Panc1 (cell line): ENCODE measurements around the gene SPAG4. TPM values are rescaled to one million over a fixed set of nuclear protein-coding genes. Genes with fewer than 3 reads are reported as not detected.

ENCODE experiments used
- ATAC-seq: fragments of 200-7000 bp; cut with Tn5 transposase; 2 replicates; pipeline ENCODE4 v1.9.1; 2020; ENCODE audit warnings: mild to moderate bottlenecking, moderate library complexity
- BruUV-seq: library from RNA; stranded (reverse); fragments of 400-500 nt; replicated peaks from 2 replicates; lab custom pipeline; 2021; lab: Mats Ljungman, UMichigan
- CTCF ChIA-PET: fragments of 300-600 bp; sonication (Branson Sonifier 250); formaldehyde crosslinking; loops from one replicate; lab custom pipeline; 2022; ENCODE audit warnings: antibody characterized with exemption; lab: Charles Lee
- POLR2A ChIA-PET: fragments of 300-600 bp; sonication (Branson Sonifier 250); formaldehyde crosslinking; loops from one replicate; lab custom pipeline; 2022; ENCODE audit warnings: antibody characterized with exemption; lab: Charles Lee
- DNase-seq: peaks from one replicate; pipeline ENCODE4 v3.0.0-alpha.2; 2010; ENCODE audit warnings: low read depth, low spot score
- H3K27ac ChIP-seq: 2 replicates; pipeline ENCODE4 v1.5.1; 2011; ENCODE audit warnings: mild to moderate bottlenecking, low read length, inconsistent platforms
- H3K27me3 ChIP-seq: fragments of 200-500 bp; sonication (Bioruptor generic); 2 replicates; pipeline ENCODE4 v1.6.0; 2014; ENCODE audit warnings: low read length, inconsistent platforms; ENCODE audit not compliant: control insufficient read depth, insufficient read depth
- H3K36me3 ChIP-seq: fragments of 200-500 bp; sonication (Bioruptor generic); 2 replicates; pipeline ENCODE4 v1.5.1; 2014; ENCODE audit warnings: inconsistent platforms, mild to moderate bottlenecking, low read length, moderate library complexity; ENCODE audit not compliant: control insufficient read depth, insufficient read depth
- H3K4me1 ChIP-seq: 2 replicates; pipeline ENCODE4 v1.5.1; 2011; ENCODE audit warnings: inconsistent platforms, mild to moderate bottlenecking, low read length, moderate library complexity; ENCODE audit not compliant: control insufficient read depth, insufficient read depth
- H3K4me3 ChIP-seq, 2 experiments: 2 replicates each; pipeline ENCODE4 v1.5.1; 2011 to 2012; ENCODE audit warnings: low read depth in 2 of 2, low read length in 2 of 2, mild to moderate bottlenecking in 2 of 2, inconsistent platforms in 1 of 2, moderate library complexity in 1 of 2
- H3K9me3 ChIP-seq: fragments of 200-500 bp; sonication (Bioruptor generic); 2 replicates; pipeline ENCODE4 v1.5.1; 2014; ENCODE audit warnings: low read depth, mild to moderate bottlenecking, inconsistent platforms, low read length, moderate library complexity; ENCODE audit not compliant: control insufficient read depth, insufficient read depth
- CTCF ChIP-seq: fragments of 450-650 bp; IDR thresholded peaks from 2 replicates; pipeline ENCODE4 v1.5.1; 2017; ENCODE audit warnings: mild to moderate bottlenecking
- POLR2AphosphoS5 ChIP-seq: IDR thresholded peaks from 2 replicates; pipeline ENCODE4 v1.6.1; 2012; ENCODE audit warnings: mild to moderate bottlenecking, low read depth, low read length, moderate library complexity
- REST ChIP-seq, 2 experiments: IDR thresholded peaks; 2 replicates each; pipeline ENCODE4 v1.6.1; 2011 to 2012; ENCODE audit warnings: low read depth in 2 of 2, control low read depth in 1 of 2, low read length in 1 of 2, mild to moderate bottlenecking in 1 of 2, moderate library complexity in 1 of 2; ENCODE audit not compliant: insufficient read depth in 1 of 2
- SIN3A ChIP-seq: IDR thresholded peaks from 2 replicates; pipeline ENCODE4 v1.6.1; 2012; ENCODE audit warnings: low read depth, mild to moderate bottlenecking, low read length, moderate library complexity, borderline replicate concordance; ENCODE audit not compliant: insufficient read depth
- TCF7L2 ChIP-seq: IDR thresholded peaks from 2 replicates; pipeline ENCODE4 v1.6.1; 2011; ENCODE audit warnings: mild to moderate bottlenecking, low read depth, low read length, inconsistent platforms
- in situ Hi-C: cut with HindIII; loops from 2 replicates; pipeline ENCODE4 v1.10.0; 2016; ENCODE audit warnings: low sequenced_read_pairs, low pct_unique_long_range_greater_than_20kb
- intact Hi-C: fragments of 100-400 bp; cut with micrococcal nuclease; formaldehyde crosslinking; loops from one replicate; pipeline ENCODE4 v1.10.0; 2022; ENCODE audit not compliant: unreplicated experiment
- total RNA-seq: library from RNA; stranded (reverse); gene quantifications from one replicate; pipeline ENCODE4 v1.2.1, GENCODE V29; 2021; ENCODE audit not compliant: unreplicated experiment

SPAG4 gene
- total RNA-seq, 1 experiment from 2014 or later: 17.6 TPM

GRCh38 chr20:35618263-35619131 is 2.9 kb downstream of the SPAG4 start:
- TSS peak; percentile 76 for BruUV-seq
- Histone ChIP-seq H3K36me3 (no peaks in the 10 kb centered on the region; the same call in 1 of the 2 replicates), H3K9me3 (no peaks in the 10 kb centered on the region), H3K27ac (peak overlapping the region; percentile 84), H3K27me3 (no peaks in the 10 kb centered on the region), H3K4me3 (peak overlapping the region; percentile 62 to 81), H3K4me1 (no peaks in the 10 kb centered on the region; the same call in 1 of the 2 replicates)
- ChIA-PET POLR2A (interaction anchor here (0.6 to 0.8 kb wide), 4 partner anchors 64 to 341 kb away, joined by 4 to 9 read pairs (median 5); partner anchors contain the start of gene MMP24OS), CTCF (interaction anchor here (0.7 to 1.3 kb wide), 3 partner anchors 30 to 354 kb away, joined by 3 to 4 read pairs (median 3); no protein-coding TSS in a partner anchor)
- in situ Hi-C loops: no loop called here
- DNase-seq: no peak
- intact Hi-C loops: no loop called here
- TF ChIP-seq POLR2AphosphoS5 (no peak; the same call in 1 of the 2 replicates), SIN3A (no peak), REST (IDR thresholded peaks at IDR 0.05; ENCODE audit: insufficient read depth in 1 of 2, low read depth in 2 of 2, low read length in 1 of 2) (no peak), CTCF (no peak), TCF7L2 (no peak)
- ATAC-seq: peak; percentile 8; the same call in 1 of the 2 replicates

- in situ Hi-C loops (no loop called here), intact Hi-C loops (no loop called here)
- ChIA-PET POLR2A (interaction anchor here (0.6 to 1.1 kb wide), 7 partner anchors 12 to 342 kb away, joined by 3 to 11 read pairs (median 4); partner anchors contain the start of gene MMP24OS), CTCF (interaction anchor here (0.8 to 1.3 kb wide), 3 partner anchors 29 to 156 kb away, joined by 3 to 5 read pairs (median 4); no protein-coding TSS in a partner anchor)
- no TSS peak for BruUV-seq
- H3K4me3 ChIP-seq: peak overlapping the region; percentile 62 to 81
- ATAC-seq (peak; percentile 78), DNase-seq (peak; percentile 69)
- no peaks in the 10 kb centered on the region for H3K9me3 ChIP-seq
- H3K27me3 ChIP-seq: no peaks in the 10 kb centered on the region
- no peak for TF ChIP-seq TCF7L2
- 0 out of 2 replicates have a peak, but pooled peaks have one; percentile 74 for TF ChIP-seq SIN3A
- TF ChIP-seq POLR2AphosphoS5: peak; percentile 72
- peak; percentile 86 for TF ChIP-seq CTCF
- TF ChIP-seq REST (IDR thresholded peaks at IDR 0.05; ENCODE audit: insufficient read depth in 1 of 2, low read depth in 2 of 2, low read length in 1 of 2): no peak
- H3K4me1 ChIP-seq: no peaks in the 10 kb centered on the region; the same call in 1 of the 2 replicates
- H3K36me3 ChIP-seq: no peaks in the 10 kb centered on the region; the same call in 1 of the 2 replicates
- H3K27ac ChIP-seq: peak overlapping the region; percentile 65
These were observed 3.8 kb downstream of the SPAG4 start for GRCh38 chr20:35619196-35620095.
